HepG2 (cell line): ENCODE data around the gene WDR87. TPM values are rescaled to one million over a fixed set of nuclear protein-coding genes. Genes with fewer than 3 reads are reported as not detected.

Experiments used
- ATAC-seq: fragments of 200-7000 bp; cut with Tn5 transposase; 3 replicates; pipeline ENCODE4 v1.9.1; 2020; ENCODE audit warnings: mild to moderate bottlenecking, moderate library complexity
- BruUV-seq: library from RNA; stranded (reverse); fragments of 400-500 nt; replicated peaks from 2 replicates; lab custom pipeline; 2021; lab: Mats Ljungman, UMichigan
- CTCF ChIA-PET: fragments of 300-600 bp; formaldehyde crosslinking; extraction: SDS; loops from one replicate; lab custom pipeline; 2021; ENCODE audit warnings: low total read pairs, inconsistent platforms, low intra/inter-chr PET ratio; lab: Yijun Ruan, JAX
- POLR2A ChIA-PET: fragments of 350-600 bp; sonication (Branson Sonifier 250); formaldehyde crosslinking; loops from one replicate; lab custom pipeline; 2020; ENCODE audit warnings: antibody characterized with exemption, inconsistent platforms; lab: Yijun Ruan, JAX
- DNase-seq: peaks from one replicate; pipeline ENCODE4 v3.0.0-alpha.2; 2015; ENCODE audit warnings: low spot score
- FAIRE-seq: peaks from 3 replicates; lab custom pipeline; 2011; peaks lifted over from hg19 to GRCh38; lab: Jason Lieb, UNC
- H2AFZ ChIP-seq: one replicate; pipeline ENCODE4 v1.6.1; 2011; ENCODE audit warnings: low read length, inconsistent platforms
- H3K27ac ChIP-seq: fragments of 300-600 bp; 3 replicates; pipeline ENCODE4 v1.8.0; 2011; ENCODE audit warnings: mixed run types, mild to moderate bottlenecking, mixed read lengths, low read length, inconsistent platforms; ENCODE audit not compliant: insufficient read depth; ENCODE audit errors: extremely low read length
- H3K27me3 ChIP-seq, 2 experiments: fragments of 200-600 bp in 1 of 2; 2 replicates in 1 of 2; 3 replicates in 1 of 2; pipeline versions ENCODE4 v1.6.0 to v1.8.0; 2011; ENCODE audit warnings: low read length in 2 of 2, mild to moderate bottlenecking in 2 of 2, moderate library complexity in 2 of 2, inconsistent platforms in 1 of 2; ENCODE audit not compliant: insufficient read depth in 2 of 2, control insufficient read depth in 1 of 2
- H3K36me3 ChIP-seq, 2 experiments: fragments of 200-600 bp in 1 of 2; replicated peaks in 1 of 2; 2 replicates in 1 of 2; 3 replicates in 1 of 2; pipeline versions ENCODE4 v1.5.1 to v1.8.0; 2011; ENCODE audit warnings: low read length in 2 of 2, inconsistent platforms in 1 of 2; ENCODE audit not compliant: insufficient read depth in 2 of 2, control insufficient read depth in 1 of 2
- H3K4me1 ChIP-seq: 2 replicates; pipeline ENCODE4 v1.5.1; 2012; ENCODE audit warnings: low read length, inconsistent platforms; ENCODE audit not compliant: insufficient read depth
- H3K4me2 ChIP-seq: 2 replicates; pipeline ENCODE4 v1.6.0; 2011; ENCODE audit warnings: low read depth, low read length, inconsistent platforms
- H3K4me3 ChIP-seq, 3 experiments: fragments of 200-600 bp in 1 of 3; sonication (generic), shearing (Covaris generic) in 1 of 3; replicated peaks in 1 of 3; 2 replicates each; pipeline ENCODE4 v1.5.1; 2011 to 2016; ENCODE audit warnings: low read length in 3 of 3, inconsistent platforms in 2 of 3, low read depth in 2 of 3, mild to moderate bottlenecking in 2 of 3, control low read depth in 1 of 3, mixed read lengths in 1 of 3; ENCODE audit not compliant: insufficient read depth in 1 of 3
- H3K79me2 ChIP-seq: one replicate; pipeline ENCODE4 v1.6.1; 2011; ENCODE audit warnings: low read length, inconsistent platforms; ENCODE audit not compliant: insufficient read depth
- H3K9ac ChIP-seq: 2 replicates; pipeline ENCODE4 v1.6.0; 2011; ENCODE audit warnings: mild to moderate bottlenecking, low read depth, low read length, inconsistent platforms; ENCODE audit not compliant: insufficient read depth
- H3K9me3 ChIP-seq: 2 replicates; pipeline ENCODE4 v1.5.1; 2012; ENCODE audit warnings: mild to moderate bottlenecking, low read length
- H4K20me1 ChIP-seq: 2 replicates; pipeline ENCODE4 v1.6.0; 2011; ENCODE audit warnings: inconsistent platforms, mild to moderate bottlenecking, low read length, moderate library complexity; ENCODE audit not compliant: insufficient read depth
- ARNT ChIP-seq: fragments of 450-650 bp; IDR thresholded peaks from 2 replicates; pipeline ENCODE4 v1.6.1; 2017
- ATF7 ChIP-seq, 2 experiments: fragments of 450-650 bp in 1 of 2; sonication (generic) in 1 of 2; formaldehyde crosslinking in 1 of 2; IDR thresholded peaks; 2 replicates each; pipeline versions ENCODE4 v1.4.0 to v1.6.1; 2016 to 2020; ENCODE audit warnings: antibody characterized with exemption in 1 of 2, mild to moderate bottlenecking in 1 of 2, missing genetic modification reagents in 1 of 2
- CC2D1A ChIP-seq: sonication (generic); formaldehyde crosslinking; IDR thresholded peaks from 2 replicates; pipeline ENCODE4 v1.8.1; 2023; ENCODE audit warnings: mild to moderate bottlenecking, missing genetic modification reagents
- MBD4 ChIP-seq: IDR thresholded peaks from 2 replicates; pipeline ENCODE4 v1.6.1; 2012; ENCODE audit warnings: low read length, inconsistent platforms, borderline replicate concordance
- MXD4 ChIP-seq: IDR thresholded peaks from 2 replicates; pipeline ENCODE4 v1.6.1; 2016; ENCODE audit warnings: mild to moderate bottlenecking, missing biosample characterization, missing genetic modification reagents
- NCOR1 ChIP-seq: fragments of 200-600 bp; sonication (generic); IDR thresholded peaks from 2 replicates; pipeline ENCODE4 v1.7.0; 2017; ENCODE audit warnings: antibody characterized with exemption, low read length, borderline replicate concordance
- ZBTB10 ChIP-seq: sonication (generic); formaldehyde crosslinking; IDR thresholded peaks from 2 replicates; pipeline ENCODE4 v1.4.0; 2020; ENCODE audit warnings: missing genetic modification reagents, borderline replicate concordance
- ZNF143 ChIP-seq: sonication (generic); formaldehyde crosslinking; IDR thresholded peaks from 2 replicates; pipeline ENCODE4 v1.4.0; 2020; ENCODE audit warnings: missing genetic modification reagents
- ZNF317 ChIP-seq: sonication (generic); formaldehyde crosslinking; IDR thresholded peaks from 2 replicates; pipeline ENCODE4 v1.5.0; 2020; ENCODE audit warnings: mild to moderate bottlenecking, missing genetic modification reagents
- ZNF546 ChIP-seq: sonication (generic); formaldehyde crosslinking; conservative IDR thresholded peaks from 2 replicates; pipeline ENCODE4 v1.8.1; 2023; ENCODE audit warnings: mild to moderate bottlenecking, missing genetic modification reagents
- WGBS: methylation state at CpG from one replicate; pipeline ENCODE4 v1.1.6; 2017; ENCODE audit warnings: low lambda C conversion rate; 5-methylcytosine and 5-hydroxymethylcytosine counted together
- in situ Hi-C: cut with HindIII; loops from 2 replicates; pipeline ENCODE4 v1.10.0; 2017; ENCODE audit warnings: low pct_unique_long_range_greater_than_20kb; ENCODE audit not compliant: extremely low pct_ligation_motif_present
- intact Hi-C: fragments of 100-400 bp; cut with micrococcal nuclease; formaldehyde crosslinking; loops from one replicate; pipeline ENCODE4 v1.10.0; 2022; ENCODE audit not compliant: unreplicated experiment
- polyA plus RNA-seq, 8 experiments: library from polyadenylated mRNA; depleted of rRNA in 3 of 8; stranded (reverse) in 7 of 8; unstranded in 1 of 8; fragments of >200 nt; fragmentation: Illumina TruSeq in 4 of 8; extraction: Trizol in 4 of 8; gene quantifications; 2 replicates each; pipeline versions ENCODE4 v1.2.1 to v1.2.3, GENCODE V29; 2011 to 2016; ENCODE audit warnings: low read depth in 4 of 8, missing spikeins in 1 of 8, mixed read lengths in 1 of 8; ENCODE audit not compliant: insufficient read depth in 1 of 8
- total RNA-seq, 5 experiments: library from RNA; depleted of rRNA; stranded (reverse); fragments of >200 nt; fragmentation: Illumina TruSeq; extraction: Trizol; gene quantifications; 2 replicates each; pipeline ENCODE4 v1.2.3, GENCODE V29; 2016; ENCODE audit warnings: low read depth in 1 of 5

The WDR87 gene
- total and polyA plus RNA-seq, 2 of the 13 experiments (the other 11 are each of a cell fraction or from before 2014, with no cell fraction given): not detected

- no peak for ATAC-seq
- no peak for DNase-seq
- H3K79me2 ChIP-seq: no peaks in the 10 kb centered on the region
- no peak overlapping the region for H3K4me3 ChIP-seq
- no peaks in the 10 kb centered on the region for H3K4me1 ChIP-seq
- no peaks in the 10 kb centered on the region for H4K20me1 ChIP-seq
- peaks cover 13% of the 10 kb centered on the region for H3K9me3 ChIP-seq
- no peak for FAIRE-seq
- peaks cover 0 to 42% of the 10 kb centered on the region in 2 experiments; a peak in 2 of 5 replicates for H3K27me3 ChIP-seq
- TF ChIP-seq NCOR1: no peak
- TF ChIP-seq MBD4: no peak
- peak; percentile 96 for TF ChIP-seq ZNF317 (CRISPR knock-in tag)
- no peak for TF ChIP-seq ARNT
- no peak overlapping the region for H3K4me2 ChIP-seq
- no TSS peak for BruUV-seq
- in situ Hi-C loops: no loop called here
- ChIA-PET CTCF (no interaction called here), POLR2A (no interaction called here)
- no peak overlapping the region for H2AFZ ChIP-seq
- no peaks in the 10 kb centered on the region for H3K36me3 ChIP-seq
- 62% methylated on average over 1 of the region's 1 CpG for WGBS
- no peak overlapping the region for H3K9ac ChIP-seq
- H3K27ac ChIP-seq: no peak overlapping the region
- intact Hi-C loops: no loop called here
Measured at GRCh38 chr19:37885392-37885791, 21.0 kb downstream of the WDR87 start.

- H3K9me3 ChIP-seq: peaks cover 7% of the 10 kb centered on the region
- DNase-seq: no peak
- H3K79me2 ChIP-seq: no peaks in the 10 kb centered on the region
- peaks cover 21% of the 10 kb centered on the region for H3K4me1 ChIP-seq
- 31% methylated on average over 3 of the region's 3 CpGs for WGBS
- no peak overlapping the region for H3K4me2 ChIP-seq
- in situ Hi-C loops (no loop called here), intact Hi-C loops (no loop called here)
- POLR2A ChIA-PET: no interaction called here
- H2AFZ ChIP-seq: no peak overlapping the region
- no TSS peak for BruUV-seq
- CTCF ChIA-PET: no interaction called here
- TF ChIP-seq ZNF143 (CRISPR knock-in tag) (no peak), ZBTB10 (CRISPR knock-in tag) (no peak), ZNF546 (no peak), MXD4 (CRISPR knock-in tag) (no peak), ATF7 (IDR thresholded peaks at IDR 0.05) (peak; percentile 90), ATF7 (CRISPR knock-in tag; IDR thresholded peaks at IDR 0.05) (no peak), CC2D1A (CRISPR knock-in tag) (no peak)
- H3K27me3 ChIP-seq: no peaks in the 10 kb centered on the region
- no peaks in the 10 kb centered on the region for H4K20me1 ChIP-seq
- FAIRE-seq: no peak
- ATAC-seq: no peak
- H3K27ac ChIP-seq: no peak overlapping the region
- no peak overlapping the region for H3K4me3 ChIP-seq
- no peaks in the 10 kb centered on the region for H3K36me3 ChIP-seq
- no peak overlapping the region for H3K9ac ChIP-seq
Measured at GRCh38 chr19:37877147-37877546, 29.2 kb downstream of the WDR87 start.
